MM.1S (cell line): ENCODE data around the gene ZNF892.

Experiments used
- CTCF ChIP-seq: fragments of 300-600 bp; sonication (generic); IDR thresholded peaks from 2 replicates; pipeline ENCODE4 v1.5.1; 2016; ENCODE audit warnings: antibody characterized with exemption, low read length, mixed read lengths
- EZH2 ChIP-seq: fragments of 300-600 bp; sonication (generic); optimal IDR thresholded peaks from 2 replicates; pipeline ENCODE3; 2017; ENCODE audit warnings: low read depth, mild to moderate bottlenecking, antibody characterized with exemption, low read length, mixed read lengths
- EZH2phosphoT487 ChIP-seq: fragments of 300-600 bp; sonication (generic); IDR thresholded peaks from 2 replicates; pipeline ENCODE4 v1.6.1; 2018; ENCODE audit warnings: antibody characterized with exemption, low read length

GRCh38 chr2:95231723-95232122, 24.4 kb downstream of the ZNF892 start:
- peak; percentile 73 for TF ChIP-seq CTCF
- TF ChIP-seq EZH2, result no peak
- TF ChIP-seq EZH2phosphoT487, result no peak
